Karpas-422 (cell line): Measurements from ENCODE around the gene PNP. TPM values are rescaled to one million over a fixed set of nuclear protein-coding genes. Genes with fewer than 3 reads are reported as not detected.

ENCODE experiments used
- DNase-seq: peaks from one replicate; pipeline ENCODE4 v3.0.0-alpha.2; 2015
- H2AFZ ChIP-seq: fragments of 200-600 bp; sonication (generic); 2 replicates; pipeline ENCODE4 v1.6.1; 2014; ENCODE audit warnings: antibody characterized with exemption, low read length, mixed read lengths
- H3K27ac ChIP-seq: fragments of 200-600 bp; sonication (generic); 2 replicates; pipeline ENCODE4 v1.5.1; 2014; ENCODE audit warnings: mild to moderate bottlenecking, low read length, moderate library complexity
- H3K27me3 ChIP-seq: fragments of 200-600 bp; sonication (generic); 2 replicates; pipeline ENCODE4 v1.6.1; 2014; ENCODE audit warnings: low read length, mixed read lengths
- H3K36me3 ChIP-seq: fragments of 200-600 bp; sonication (generic); 2 replicates; pipeline ENCODE4 v1.6.1; 2014; ENCODE audit warnings: low read length, mixed read lengths; ENCODE audit not compliant: insufficient read depth
- H3K4me1 ChIP-seq: fragments of 200-600 bp; sonication (generic); 2 replicates; pipeline ENCODE4 v1.6.1; 2014; ENCODE audit warnings: mild to moderate bottlenecking, low read length, mixed read lengths
- H3K4me2 ChIP-seq: fragments of 200-600 bp; sonication (generic); 2 replicates; pipeline ENCODE4 v1.6.1; 2014; ENCODE audit warnings: low read length, low read depth, mild to moderate bottlenecking; ENCODE audit not compliant: poor library complexity, severe bottlenecking
- H3K4me3 ChIP-seq: fragments of 200-600 bp; sonication (generic); 2 replicates; pipeline ENCODE4 v1.5.1; 2014; ENCODE audit warnings: mild to moderate bottlenecking, antibody characterized with exemption, low read length, mixed read lengths
- H3K79me2 ChIP-seq: fragments of 200-600 bp; sonication (generic); 2 replicates; pipeline ENCODE4 v1.6.1; 2014; ENCODE audit warnings: mild to moderate bottlenecking, low read length, mixed read lengths
- H3K9ac ChIP-seq: fragments of 200-600 bp; sonication (generic); 2 replicates; pipeline ENCODE4 v1.6.0; 2014; ENCODE audit warnings: low read length
- H3K9me2 ChIP-seq: fragments of 200-600 bp; sonication (generic), shearing (Covaris generic); replicated peaks from 2 replicates; pipeline ENCODE4 v1.6.0; 2014; ENCODE audit warnings: mild to moderate bottlenecking, low read length, moderate library complexity; ENCODE audit not compliant: insufficient read depth
- H3K9me3 ChIP-seq: fragments of 300-700, 200-600 bp; sonication (generic); 2 replicates; pipeline ENCODE4 v1.6.1; 2014; ENCODE audit warnings: low read length, mixed read lengths
- H4K20me1 ChIP-seq: fragments of 200-600 bp; sonication (generic); 2 replicates; pipeline ENCODE4 v1.6.1; 2014; ENCODE audit warnings: mild to moderate bottlenecking, antibody characterized with exemption, low read length, low read depth; ENCODE audit not compliant: insufficient read depth
- total RNA-seq: library from RNA; depleted of rRNA; stranded (reverse); fragments of >200 nt; shearing (Covaris generic); gene quantifications from 2 replicates; pipeline ENCODE4 v1.2.3, GENCODE V29; 2014; ENCODE audit warnings: low replicate concordance

PNP gene
- total RNA-seq, 1 experiment from 2014 or later, result 138 TPM

DNA sequence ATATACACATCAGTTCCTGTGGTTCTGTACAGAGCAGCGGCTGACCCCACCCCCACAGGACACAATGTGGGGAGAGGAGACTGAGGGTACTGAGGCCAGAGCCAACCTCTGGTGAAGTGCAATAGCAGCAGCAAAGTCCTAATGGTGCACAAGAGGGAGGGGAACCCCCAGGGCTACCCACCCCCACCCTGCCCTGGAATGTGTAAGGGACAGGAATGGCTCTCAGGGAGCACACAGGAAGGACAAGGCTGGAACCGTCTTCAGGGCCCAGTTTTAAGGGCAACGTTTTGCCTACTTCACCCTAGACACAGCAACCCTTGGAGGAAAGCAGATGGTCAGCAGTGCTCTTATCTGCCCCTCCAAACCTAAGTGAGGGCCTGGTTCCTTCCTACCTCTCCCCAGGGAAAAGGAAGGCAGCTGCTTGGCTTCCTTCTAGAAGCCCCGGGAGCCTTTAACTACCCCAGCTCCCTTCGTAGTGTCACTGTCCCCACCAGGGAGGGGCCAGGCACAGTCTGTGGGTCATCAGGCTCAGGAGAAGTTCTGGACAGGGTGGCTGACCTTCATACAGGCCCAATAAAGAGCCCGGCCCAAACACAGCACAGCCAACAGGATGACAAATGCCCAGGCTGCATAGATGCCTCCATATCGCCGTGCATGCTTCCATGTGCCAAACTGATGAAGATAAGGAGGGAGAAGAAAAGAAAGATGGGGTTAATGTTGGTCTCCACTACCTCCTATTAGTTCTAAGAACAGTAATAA is 11.0 kb upstream of the PNP start:
- Histone ChIP-seq H3K9me3 (no peaks in the 10 kb centered on the region), H3K4me3 (no peak overlapping the region), H3K9me2 (no peaks in the 10 kb centered on the region; the same call in 1 of the 2 replicates), H3K79me2 (peaks cover 71% of the 10 kb centered on the region), H3K4me2 (peak overlapping the region; percentile 5), H4K20me1 (peaks cover 10% of the 10 kb centered on the region), H3K27ac (no peak overlapping the region), H3K9ac (peak overlapping the region; percentile 13; the same call in 1 of the 2 replicates), H3K4me1 (peaks cover 60% of the 10 kb centered on the region), H3K36me3 (peaks cover 29% of the 10 kb centered on the region), H3K27me3 (no peaks in the 10 kb centered on the region), H2AFZ (no peak overlapping the region)
- no peak for DNase-seq

DNA sequence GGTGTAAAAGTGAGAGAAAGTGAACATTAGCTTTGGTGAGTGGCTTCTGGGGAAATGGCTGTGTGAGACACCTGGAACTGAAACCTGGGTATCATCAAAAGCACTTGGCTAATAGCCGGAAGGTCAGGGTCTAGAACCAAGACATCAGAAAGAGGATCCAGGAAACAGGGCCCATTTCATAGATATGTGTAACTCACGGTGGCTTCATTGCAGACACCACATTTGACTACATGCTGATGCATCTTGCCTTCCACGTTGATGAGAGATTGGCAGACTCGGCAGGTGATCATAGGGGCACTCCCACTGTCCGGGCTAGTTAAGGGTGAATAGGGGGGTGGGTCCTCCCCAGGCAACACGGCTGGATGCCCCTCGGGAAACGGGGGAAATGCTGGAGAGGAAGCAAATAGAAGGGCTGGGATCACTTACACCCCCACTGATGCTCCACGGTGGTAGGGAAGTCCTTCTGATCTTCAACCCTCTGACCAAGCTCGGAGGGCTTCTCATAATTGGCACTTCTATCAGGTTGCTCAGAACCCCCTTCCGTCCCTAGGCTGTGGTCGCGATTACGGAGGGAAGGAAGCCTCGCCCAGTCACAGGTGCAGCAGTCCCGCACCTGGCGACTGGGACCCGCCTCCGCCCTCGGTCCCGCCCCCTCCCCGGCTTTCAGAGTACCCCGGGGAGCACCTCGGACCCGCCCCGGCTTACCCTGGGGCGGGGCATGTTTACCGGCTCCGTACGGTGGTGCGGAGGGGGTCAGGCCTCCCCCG is 8.6 kb upstream of the PNP start:
- Histone ChIP-seq H3K79me2 (peaks cover 55% of the 10 kb centered on the region), H4K20me1 (peaks cover 10% of the 10 kb centered on the region), H2AFZ (no peak overlapping the region), H3K9me2 (no peaks in the 10 kb centered on the region; the same call in 1 of the 2 replicates), H3K9ac (peak overlapping the region; percentile 88), H3K4me1 (peaks cover 54% of the 10 kb centered on the region), H3K4me3 (peak overlapping the region; percentile 81), H3K36me3 (peaks cover 29% of the 10 kb centered on the region), H3K27ac (peak overlapping the region; percentile 75), H3K9me3 (no peaks in the 10 kb centered on the region), H3K27me3 (no peaks in the 10 kb centered on the region), H3K4me2 (peak overlapping the region; percentile 93)
- DNase-seq, result peak; percentile 80

- no peaks in the 10 kb centered on the region; the same call in 1 of the 2 replicates for H3K9me2 ChIP-seq
- peaks cover 10% of the 10 kb centered on the region for H4K20me1 ChIP-seq
- H3K27me3 ChIP-seq, result no peaks in the 10 kb centered on the region
- H3K4me1 ChIP-seq, result peaks cover 48% of the 10 kb centered on the region
- peak within 1 kb of the TSS; percentile 88 for H3K9ac ChIP-seq
- peak within 1 kb of the TSS; percentile 75 for H3K27ac ChIP-seq
- peaks cover 46% of the 10 kb centered on the region for H3K79me2 ChIP-seq
- H3K36me3 ChIP-seq, result peaks cover 28% of the 10 kb centered on the region
- peak within 1 kb of the TSS; percentile 93 for H3K4me2 ChIP-seq
- H3K9me3 ChIP-seq, result no peaks in the 10 kb centered on the region
- peak; percentile 100 for DNase-seq
- peak within 1 kb of the TSS; percentile 81 for H3K4me3 ChIP-seq
- H2AFZ ChIP-seq, result no peak within 1 kb of the TSS
These were observed 7.7 kb upstream of the PNP start, which contains the start of gene PIP4P1 for GRCh38 chr14:20461225-20462141. PIP4P1 (minus strand) TSS chr14:20461434; CDS start chr14:20461325, 109 bp downstream.

DNA sequence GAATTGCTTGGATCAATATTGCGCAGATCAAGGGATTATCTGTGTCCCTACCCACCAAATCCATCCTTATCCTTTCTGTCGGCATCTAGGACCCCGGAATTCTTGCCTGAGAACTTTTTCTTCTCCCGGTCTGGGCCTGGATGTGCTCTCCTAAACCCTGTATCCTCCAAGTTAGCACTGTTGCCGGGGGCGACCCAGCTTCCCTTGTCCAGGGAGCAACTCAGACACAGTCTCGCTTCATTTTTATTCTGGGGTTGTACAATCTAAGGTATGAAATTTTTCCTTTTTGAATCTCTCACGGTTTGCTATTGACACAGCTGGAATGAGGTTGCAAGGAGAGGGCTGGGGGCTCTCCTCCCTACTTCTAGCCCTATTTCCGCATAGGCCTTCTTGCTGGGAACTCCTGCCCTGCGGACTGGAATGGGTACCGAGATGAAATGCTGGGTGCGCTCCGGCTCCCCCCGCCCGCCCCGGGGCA is 403 bp upstream of the PNP start:
- Histone ChIP-seq H2AFZ (peak overlapping the region; percentile 96), H3K9ac (peak overlapping the region; percentile 97), H3K9me3 (no peaks in the 10 kb centered on the region), H3K4me3 (peak overlapping the region; percentile 96), H3K9me2 (no peaks in the 10 kb centered on the region), H3K36me3 (peaks cover 26% of the 10 kb centered on the region), H3K4me2 (peak overlapping the region; percentile 96), H3K4me1 (peaks cover 22% of the 10 kb centered on the region), H3K27ac (no peak overlapping the region), H4K20me1 (peaks cover 29% of the 10 kb centered on the region), H3K27me3 (no peaks in the 10 kb centered on the region), H3K79me2 (peaks cover 39% of the 10 kb centered on the region)
- DNase-seq, result no peak

DNA sequence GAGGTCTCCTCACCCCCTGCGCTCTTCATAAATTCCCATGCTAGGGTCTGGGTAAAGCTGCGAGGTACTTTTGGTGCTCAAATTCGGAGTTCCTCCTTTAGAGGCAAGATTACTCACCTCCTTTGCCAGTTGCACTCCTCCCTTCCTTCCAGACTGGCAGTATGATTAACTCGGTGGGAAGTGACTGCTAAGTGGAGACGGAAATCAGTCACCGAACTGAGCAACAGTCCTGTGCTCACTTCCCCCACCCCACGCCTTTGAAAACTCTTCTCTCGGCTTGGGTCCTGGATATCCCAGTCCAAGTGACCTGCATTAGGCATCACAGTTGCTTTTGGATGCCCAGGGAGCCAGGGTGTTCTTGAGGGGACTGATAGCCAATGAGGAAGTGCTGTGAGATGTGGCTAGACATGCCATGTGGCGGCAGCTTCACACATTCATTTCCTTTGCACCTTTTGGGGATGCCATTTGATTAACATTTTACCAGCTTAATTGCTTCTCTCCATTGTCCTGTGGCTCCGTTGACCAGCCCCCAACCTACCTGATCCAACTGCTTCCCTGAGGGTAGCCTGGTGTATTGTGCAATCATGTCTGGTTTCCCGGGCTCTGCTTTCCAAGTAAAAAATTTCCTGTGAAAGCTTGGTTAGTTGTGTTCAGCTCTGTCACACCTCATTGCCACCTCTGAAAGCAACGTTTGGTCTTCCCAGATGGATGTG is 840 bp downstream of the PNP start:
- Histone ChIP-seq H3K27me3 (no peaks in the 10 kb centered on the region), H3K9me3 (no peaks in the 10 kb centered on the region), H3K27ac (peak overlapping the region; percentile 57), H3K79me2 (peaks cover 39% of the 10 kb centered on the region), H3K36me3 (peaks cover 38% of the 10 kb centered on the region), H3K9me2 (no peaks in the 10 kb centered on the region), H3K9ac (peak overlapping the region; percentile 97), H3K4me1 (peaks cover 22% of the 10 kb centered on the region), H3K4me2 (peak overlapping the region; percentile 96), H4K20me1 (peaks cover 38% of the 10 kb centered on the region), H2AFZ (peak overlapping the region; percentile 0; the same call in 1 of the 2 replicates), H3K4me3 (peak overlapping the region; percentile 96)
- DNase-seq, result peak; percentile 83

- H3K79me2 ChIP-seq, result peaks cover 39% of the 10 kb centered on the region
These were observed 1.3 kb downstream of the PNP start for GRCh38 chr14:20470603-20470901.

GRCh38 chr14:20472536-20473169 is 3.4 kb downstream of the PNP start:
- Histone ChIP-seq H3K36me3 (peaks cover 64% of the 10 kb centered on the region), H4K20me1 (peaks cover 57% of the 10 kb centered on the region), H2AFZ (no peak overlapping the region), H3K79me2 (peaks cover 39% of the 10 kb centered on the region), H3K4me3 (no peak overlapping the region), H3K9me3 (no peaks in the 10 kb centered on the region), H3K4me1 (peaks cover 22% of the 10 kb centered on the region), H3K4me2 (no peak overlapping the region), H3K27ac (no peak overlapping the region), H3K27me3 (no peaks in the 10 kb centered on the region), H3K9me2 (no peaks in the 10 kb centered on the region), H3K9ac (no peak overlapping the region)
- no peak for DNase-seq

More at GRCh38 chr14:20470603-20470901, 1.3 kb downstream of the PNP start:
- no peaks in the 10 kb centered on the region for H3K9me3 ChIP-seq
- peaks cover 40% of the 10 kb centered on the region for H4K20me1 ChIP-seq
- no peaks in the 10 kb centered on the region for H3K27me3 ChIP-seq
- peak overlapping the region; percentile 96 for H3K4me2 ChIP-seq
- peak overlapping the region; percentile 96 for H3K4me3 ChIP-seq
- H3K9me2 ChIP-seq, result no peaks in the 10 kb centered on the region
- peaks cover 43% of the 10 kb centered on the region for H3K36me3 ChIP-seq
- no peak for DNase-seq
- H3K9ac ChIP-seq, result peak overlapping the region; percentile 97
- peak overlapping the region; percentile 57 for H3K27ac ChIP-seq
- no peak overlapping the region for H2AFZ ChIP-seq
- H3K4me1 ChIP-seq, result peaks cover 22% of the 10 kb centered on the region
